Transverse colon (tissue), 4 donors: ENCODE data around the gene CCND3. TPM values are rescaled to one million over a fixed set of nuclear protein-coding genes. Genes with fewer than 3 reads are reported as not detected.

Experiments used
- DNase-seq: peaks from one replicate; pipeline ENCODE4 v3.0.0-alpha.2; 2019
- H3K27ac ChIP-seq, 4 donors: fragments of 200-600 bp; sonication (generic); 2 replicates each; pipeline ENCODE4 v1.5.1; 2016 to 2018; ENCODE audit warnings: inconsistent platforms in 4 of 4
- H3K27me3 ChIP-seq: fragments of 200-600 bp; sonication (generic); 2 replicates; pipeline ENCODE4 v1.5.1; 2017; ENCODE audit warnings: inconsistent platforms
- H3K36me3 ChIP-seq, 4 donors: fragments of 200-600 bp; sonication (generic); 2 replicates each; pipeline ENCODE4 v1.5.1; 2017 to 2019; ENCODE audit warnings: inconsistent platforms in 4 of 4
- H3K4me1 ChIP-seq, 4 donors: fragments of 200-600 bp; sonication (generic); 2 replicates each; pipeline ENCODE4 v1.5.1; 2017 to 2020; ENCODE audit warnings: inconsistent platforms in 4 of 4
- H3K4me3 ChIP-seq, 4 donors: fragments of 200-600 bp; sonication (generic); 1 replicate in 1 of 4; 2 replicates in 3 of 4; pipeline versions ENCODE4 v1.5.1 to v1.6.1; 2017 to 2019; ENCODE audit warnings: inconsistent platforms in 4 of 4
- H3K9me3 ChIP-seq, 2 donors: fragments of 200-600 bp; sonication (generic); 2 replicates each; pipeline ENCODE4 v1.5.1; 2017 to 2019; ENCODE audit warnings: inconsistent platforms in 2 of 2
- EP300 ChIP-seq: sonication (generic); formaldehyde crosslinking; IDR thresholded peaks from one replicate; pipeline ENCODE4 v1.6.1; 2017; ENCODE audit warnings: antibody characterized with exemption, low read depth
- POLR2A ChIP-seq: fragments of 450-650 bp; IDR thresholded peaks from one replicate; pipeline ENCODE4 v1.6.1; 2016; ENCODE audit warnings: antibody characterized with exemption, mild to moderate bottlenecking, moderate library complexity
- POLR2AphosphoS5 ChIP-seq, 3 donors: sonication (generic); formaldehyde crosslinking; IDR thresholded peaks; one replicate each; pipeline ENCODE4 v1.6.1; 2016; ENCODE audit warnings: antibody characterized with exemption in 3 of 3
- WGBS, 2 donors: methylation state at CpG; one replicate each; pipeline ENCODE4 v1.1.5; 2018; ENCODE audit warnings: low coverage in 1 of 2; 5-methylcytosine and 5-hydroxymethylcytosine counted together
- in situ Hi-C, 4 donors: fragments of 200-750 bp; cut with MboI; loops; one replicate each; pipeline versions ENCODE4 v1.15.0 to v1.15.1; 2017; ENCODE audit warnings: low sequenced_read_pairs in 3 of 4, low pct_ligation_motif_present in 1 of 4, low pct_unique_long_range_greater_than_20kb in 1 of 4
- intact Hi-C: fragments of 100-400 bp; cut with DNase I; formaldehyde crosslinking; loops from one replicate; pipeline ENCODE4 v1.15.1; 2023; ENCODE audit warnings: low total_unique reads
- total RNA-seq, 4 donors: library from RNA; depleted of rRNA; stranded (reverse); fragments of >200 nt; gene quantifications; one replicate each; pipeline ENCODE4 v1.1.0, GENCODE V29; 2016
- TF ChIP-seq, protein P1 (sequence below), 5 experiments: fragments of 200-600 bp in 3 of 5; fragments of 450-650 bp in 2 of 5; sonication (generic) in 3 of 5; IDR thresholded peaks; 1 replicate in 2 of 5; 2 replicates in 3 of 5; pipeline ENCODE4 v1.5.1; 2016 to 2017; ENCODE audit warnings: antibody characterized with exemption in 5 of 5, inconsistent platforms in 3 of 5, mild to moderate bottlenecking in 2 of 5, moderate library complexity in 1 of 5

The CCND3 gene
- total RNA-seq, 4 donors from 2014 or later, result 55.3 to 178 (median 75.6) TPM

GRCh38 chr6:41967312-41968287 lies 26.0 kb upstream of the CCND3 start:
- no peak for DNase-seq
- TF ChIP-seq EP300, result no peak
- TF ChIP-seq POLR2AphosphoS5 (IDR thresholded peaks at IDR 0.05), result no peak
- TF ChIP-seq, protein P1, sequence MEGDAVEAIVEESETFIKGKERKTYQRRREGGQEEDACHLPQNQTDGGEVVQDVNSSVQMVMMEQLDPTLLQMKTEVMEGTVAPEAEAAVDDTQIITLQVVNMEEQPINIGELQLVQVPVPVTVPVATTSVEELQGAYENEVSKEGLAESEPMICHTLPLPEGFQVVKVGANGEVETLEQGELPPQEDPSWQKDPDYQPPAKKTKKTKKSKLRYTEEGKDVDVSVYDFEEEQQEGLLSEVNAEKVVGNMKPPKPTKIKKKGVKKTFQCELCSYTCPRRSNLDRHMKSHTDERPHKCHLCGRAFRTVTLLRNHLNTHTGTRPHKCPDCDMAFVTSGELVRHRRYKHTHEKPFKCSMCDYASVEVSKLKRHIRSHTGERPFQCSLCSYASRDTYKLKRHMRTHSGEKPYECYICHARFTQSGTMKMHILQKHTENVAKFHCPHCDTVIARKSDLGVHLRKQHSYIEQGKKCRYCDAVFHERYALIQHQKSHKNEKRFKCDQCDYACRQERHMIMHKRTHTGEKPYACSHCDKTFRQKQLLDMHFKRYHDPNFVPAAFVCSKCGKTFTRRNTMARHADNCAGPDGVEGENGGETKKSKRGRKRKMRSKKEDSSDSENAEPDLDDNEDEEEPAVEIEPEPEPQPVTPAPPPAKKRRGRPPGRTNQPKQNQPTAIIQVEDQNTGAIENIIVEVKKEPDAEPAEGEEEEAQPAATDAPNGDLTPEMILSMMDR (IDR thresholded peaks at IDR 0.05), result no peak
- no peak for TF ChIP-seq POLR2A
- 69 to 83% methylated on average over 3 to 7 of the region's 7 CpGs for WGBS, 2 donors
- Histone ChIP-seq H3K27me3 (no peaks in the 10 kb centered on the region), H3K9me3 (no peaks in the 10 kb centered on the region), H3K27ac (no peak overlapping the region), H3K4me3 (no peak overlapping the region), H3K36me3 (no peaks in the 10 kb centered on the region), H3K4me1 (peaks cover 0 to 13% (median 0%) of the 10 kb centered on the region in 4 donors)
- intact Hi-C loops, result no loop called here
- in situ Hi-C loops, result no loop called here

GRCh38 chr6:41966961-41967311 lies 25.3 kb upstream of the CCND3 start:
- in situ Hi-C loops (no loop called here), intact Hi-C loops (no loop called here)
- Histone ChIP-seq H3K36me3 (no peaks in the 10 kb centered on the region), H3K4me3 (no peak overlapping the region), H3K27ac (no peak overlapping the region), H3K27me3 (no peaks in the 10 kb centered on the region), H3K9me3 (no peaks in the 10 kb centered on the region), H3K4me1 (peaks cover 0 to 13% (median 0%) of the 10 kb centered on the region in 4 donors)
- 84 to 85% methylated on average over 4 of the region's 4 CpGs for WGBS, 2 donors
- DNase-seq, result no peak
- no peak for TF ChIP-seq POLR2AphosphoS5 (IDR thresholded peaks at IDR 0.05)
- TF ChIP-seq EP300, result no peak
- no peak for TF ChIP-seq POLR2A
- TF ChIP-seq, protein P1 (IDR thresholded peaks at IDR 0.05), result no peak

DNA sequence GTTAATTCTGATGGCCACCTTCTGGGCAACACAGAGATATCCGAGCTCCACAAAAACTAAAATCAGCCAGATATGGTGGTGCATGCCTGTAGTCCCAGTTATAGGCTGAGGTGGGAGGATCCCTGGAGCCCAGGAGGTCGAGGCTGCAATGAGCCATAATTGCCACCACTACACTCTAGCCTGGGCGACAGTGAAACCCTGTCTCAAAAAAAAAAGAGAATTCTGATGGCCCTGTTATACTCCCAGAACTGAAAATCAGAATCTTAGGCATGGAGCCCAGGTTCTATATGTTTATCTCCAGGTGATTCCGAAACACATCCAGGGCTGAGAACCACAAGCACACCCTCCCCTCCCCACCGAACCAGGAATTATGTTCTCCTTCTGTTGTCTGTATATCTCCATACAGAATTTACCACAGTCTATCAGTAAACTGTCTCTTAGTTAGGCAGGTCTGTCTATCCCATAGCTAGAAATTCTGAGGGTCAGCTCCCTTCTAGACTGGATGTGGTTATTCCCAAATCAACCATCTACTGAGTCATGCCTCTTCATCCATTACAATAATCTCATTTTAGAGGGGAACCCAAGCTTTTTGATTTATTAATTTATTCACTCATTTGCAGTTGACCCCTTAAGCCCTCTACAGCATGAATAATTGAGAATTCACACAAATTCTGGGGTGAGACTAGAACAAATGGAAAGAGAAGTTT lies 24.8 kb upstream of the CCND3 start:
- DNase-seq, result no peak
- in situ Hi-C loops, result no loop called here
- intact Hi-C loops, result no loop called here
- Histone ChIP-seq H3K27me3 (no peaks in the 10 kb centered on the region), H3K36me3 (no peaks in the 10 kb centered on the region), H3K27ac (no peak overlapping the region), H3K9me3 (no peaks in the 10 kb centered on the region), H3K4me1 (peaks cover 0 to 13% (median 0%) of the 10 kb centered on the region in 4 donors), H3K4me3 (no peak overlapping the region)
- TF ChIP-seq, protein P1 (IDR thresholded peaks at IDR 0.05), result no peak
- TF ChIP-seq EP300, result no peak
- TF ChIP-seq POLR2AphosphoS5 (IDR thresholded peaks at IDR 0.05), result no peak
- TF ChIP-seq POLR2A, result no peak
- WGBS, 2 donors, result 67 to 100% methylated on average over 1 to 5 of the region's 5 CpGs

GRCh38 chr6:41965429-41966213 lies 24.0 kb upstream of the CCND3 start:
- no peaks in the 10 kb centered on the region for H3K9me3 ChIP-seq
- H3K4me1 ChIP-seq, result peaks cover 0 to 6% (median 0%) of the 10 kb centered on the region in 4 donors
- intact Hi-C loops, result no loop called here
- no peaks in the 10 kb centered on the region for H3K36me3 ChIP-seq
- 79 to 82% methylated on average over 10 to 11 of the region's 11 CpGs for WGBS, 2 donors
- DNase-seq, result no peak
- in situ Hi-C loops, result no loop called here
- TF ChIP-seq POLR2AphosphoS5 (IDR thresholded peaks at IDR 0.05), result no peak
- TF ChIP-seq, protein P1 (IDR thresholded peaks at IDR 0.05), result no peak
- TF ChIP-seq POLR2A, result no peak
- TF ChIP-seq EP300, result no peak
- no peak overlapping the region for H3K27ac ChIP-seq
- H3K27me3 ChIP-seq, result no peaks in the 10 kb centered on the region
- H3K4me3 ChIP-seq, result no peak overlapping the region
